OCI-LY7 (cell line): Measurements from ENCODE around the gene GAGE1. TPM values are rescaled to one million over a fixed set of nuclear protein-coding genes. Genes with fewer than 3 reads are reported as not detected.
"Not testable (repeated sequence)": the region's sequence is repeated elsewhere in the genome, so short reads cannot be mapped to it uniquely, and the experiment has no call there.

ENCODE experiments used
- BruUV-seq: library from RNA; stranded (reverse); fragments of 400-500 nt; replicated peaks from 2 replicates; lab custom pipeline; 2021; lab: Mats Ljungman, UMichigan
- CTCF ChIA-PET: fragments of 300-600 bp; sonication (Branson Sonifier 250); formaldehyde crosslinking; loops from one replicate; lab custom pipeline; 2022; ENCODE audit warnings: antibody characterized with exemption; ENCODE audit not compliant: unreplicated experiment; lab: Charles Lee
- POLR2A ChIA-PET: fragments of 300-600 bp; sonication (Branson Sonifier 250); formaldehyde crosslinking; loops from one replicate; lab custom pipeline; 2022; ENCODE audit warnings: antibody characterized with exemption; lab: Charles Lee
- DNase-seq: peaks from one replicate; pipeline ENCODE4 v3.0.0-alpha.2; 2015; ENCODE audit warnings: low spot score
- H2AFZ ChIP-seq: fragments of 200-600 bp; sonication (generic), shearing (Covaris generic); 2 replicates; pipeline ENCODE4 v1.6.1; 2014; ENCODE audit warnings: mild to moderate bottlenecking, antibody characterized with exemption, low read length, moderate library complexity
- H3K27ac ChIP-seq: fragments of 200-600 bp; sonication (generic); 2 replicates; pipeline ENCODE4 v1.5.1; 2014; ENCODE audit warnings: mixed run types, low read depth, mild to moderate bottlenecking, moderate library complexity, low read length, inconsistent platforms; ENCODE audit not compliant: poor library complexity, severe bottlenecking
- H3K36me3 ChIP-seq: fragments of 200-600 bp; sonication (generic); 2 replicates; pipeline ENCODE4 v1.6.1; 2014; ENCODE audit warnings: mild to moderate bottlenecking, antibody characterized with exemption, low read length, moderate library complexity, mixed read lengths; ENCODE audit not compliant: insufficient read depth
- H3K4me1 ChIP-seq: fragments of 200-600 bp; sonication (generic); 2 replicates; pipeline ENCODE4 v1.5.1; 2014; ENCODE audit warnings: mild to moderate bottlenecking, low read length; ENCODE audit not compliant: insufficient read depth, poor library complexity, severe bottlenecking
- H3K4me2 ChIP-seq: fragments of 200-600 bp; sonication (generic); 2 replicates; pipeline ENCODE4 v1.6.1; 2014; ENCODE audit warnings: mild to moderate bottlenecking, low read length
- H3K4me3 ChIP-seq: fragments of 200-600 bp; sonication (generic); 2 replicates; pipeline ENCODE4 v1.5.1; 2014; ENCODE audit warnings: mild to moderate bottlenecking, low read depth, low read length; ENCODE audit not compliant: poor library complexity, severe bottlenecking
- H3K79me2 ChIP-seq: fragments of 200-600 bp; sonication (generic); 2 replicates; pipeline ENCODE4 v1.6.1; 2016; ENCODE audit warnings: low read depth, mild to moderate bottlenecking, low read length, moderate library complexity, mixed read lengths; ENCODE audit not compliant: insufficient read depth
- H3K9me2 ChIP-seq: fragments of 200-600 bp; sonication (generic); 2 replicates; pipeline ENCODE4 v1.6.1; 2016; ENCODE audit warnings: mild to moderate bottlenecking, low read length, mixed read lengths; ENCODE audit not compliant: insufficient read depth
- H3K9me3 ChIP-seq: fragments of 200-600 bp; sonication (generic); 2 replicates; pipeline ENCODE4 v1.6.1; 2014; ENCODE audit warnings: mild to moderate bottlenecking, mixed run types, low read length, mixed read lengths
- H4K20me1 ChIP-seq: fragments of 200-600 bp; sonication (generic); 2 replicates; pipeline ENCODE4 v1.6.1; 2014; ENCODE audit warnings: mild to moderate bottlenecking, antibody characterized with exemption, low read length, moderate library complexity, mixed read lengths; ENCODE audit not compliant: insufficient read depth
- intact Hi-C: fragments of 100-400 bp; cut with micrococcal nuclease; formaldehyde crosslinking; loops from one replicate; pipeline ENCODE4 v1.10.0; 2022; ENCODE audit not compliant: unreplicated experiment
- total RNA-seq, 2 experiments: library from RNA; depleted of rRNA in 1 of 2; stranded (reverse); fragments of >200 nt in 1 of 2; shearing (Covaris generic) in 1 of 2; gene quantifications; 2 replicates each; pipeline ENCODE4 v1.2.3, GENCODE V29; 2014 to 2022

GAGE1 gene
- total RNA-seq, 2 experiments from 2014 or later: not detected

GRCh38 chrX:49579649-49580048, 19.2 kb upstream of the GAGE1 start, which contains the start of gene GAGE12H:
Gene GAGE12H (plus strand): TSS chrX:49579949. CDS start chrX:49581104, 1,155 bp downstream.
- H3K9me2 ChIP-seq, H3K79me2 ChIP-seq, H3K4me2 ChIP-seq, intact Hi-C loops, H3K4me1 ChIP-seq, H3K36me3 ChIP-seq, CTCF ChIA-PET, H3K9me3 ChIP-seq, BruUV-seq, H3K4me3 ChIP-seq, H3K27ac ChIP-seq, DNase-seq, H4K20me1 ChIP-seq, H2AFZ ChIP-seq, POLR2A ChIA-PET: not testable (repeated sequence)

GRCh38 chrX:49589196-49589595, 9.6 kb upstream of the GAGE1 start, which contains the start of gene GAGE2A:
Gene GAGE2A (plus strand): TSS chrX:49589496. CDS start chrX:49590651, 1,155 bp downstream.
- H3K4me3 ChIP-seq, DNase-seq, intact Hi-C loops, H3K9me3 ChIP-seq, BruUV-seq, H3K9me2 ChIP-seq, H2AFZ ChIP-seq, H4K20me1 ChIP-seq, H3K4me2 ChIP-seq, H3K4me1 ChIP-seq, CTCF ChIA-PET, H3K79me2 ChIP-seq, H3K36me3 ChIP-seq, H3K27ac ChIP-seq, POLR2A ChIA-PET: not testable (repeated sequence)

GRCh38 chrX:49589769-49590478, 8.9 kb upstream of the GAGE1 start:
- H3K27ac ChIP-seq, H2AFZ ChIP-seq, H3K4me1 ChIP-seq, H3K4me3 ChIP-seq, H3K9me3 ChIP-seq, DNase-seq, H3K79me2 ChIP-seq, CTCF ChIA-PET, POLR2A ChIA-PET, H3K4me2 ChIP-seq, BruUV-seq, H3K9me2 ChIP-seq, H4K20me1 ChIP-seq, H3K36me3 ChIP-seq, intact Hi-C loops: not testable (repeated sequence)

- H3K9me3 ChIP-seq, POLR2A ChIA-PET, H3K79me2 ChIP-seq, DNase-seq, H4K20me1 ChIP-seq, intact Hi-C loops, H3K4me2 ChIP-seq, H3K4me1 ChIP-seq, CTCF ChIA-PET, H2AFZ ChIP-seq, H3K27ac ChIP-seq, H3K9me2 ChIP-seq, H3K4me3 ChIP-seq, H3K36me3 ChIP-seq, BruUV-seq: not testable (repeated sequence)
These were observed 8.3 kb upstream of the GAGE1 start for GRCh38 chrX:49590488-49590887.
